ENCODE results near the gene LBHD2.

LBHD2 gene

DNA sequence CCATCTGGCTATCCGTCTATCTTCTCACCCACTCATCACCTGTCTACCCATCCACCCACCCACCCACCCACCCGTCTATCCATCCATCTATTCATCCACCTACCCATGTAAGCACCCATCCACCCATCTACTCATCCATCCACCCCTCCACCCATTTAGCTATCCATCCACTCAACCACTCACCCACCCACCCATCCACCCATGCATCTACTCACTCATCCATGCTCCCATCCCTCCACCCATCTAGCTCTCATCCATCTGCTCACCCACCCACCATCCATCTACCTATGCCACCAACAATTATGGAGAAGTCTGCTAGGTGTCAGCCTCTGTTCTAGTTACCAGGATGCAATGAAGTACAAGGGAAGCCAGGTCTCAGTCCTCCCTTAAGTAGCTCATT lies 50.4 kb downstream of the LBHD2 start:
- Histone ChIP-seq H3K9ac (ENCODE audit: insufficient read length) (no peak overlapping the region), H3K9me3 (ENCODE audit: low read depth, low read length) (no peaks in the 10 kb centered on the region), H3K36me3 (ENCODE audit: insufficient read depth, low read length) (no peaks in the 10 kb centered on the region), H3K4me3 (no peak overlapping the region), H3K27ac (no peak overlapping the region)
- DNase-seq (ENCODE audit: low read depth, low spot score): no peak
- TF ChIP-seq EZH2 (IDR thresholded peaks at IDR 0.05): no peak
- no peak for TF ChIP-seq POLR2AphosphoS5 (IDR thresholded peaks at IDR 0.05; ENCODE audit: borderline replicate concordance, low read depth, low read length)
- no peak for TF ChIP-seq FOXP2 (optimal IDR thresholded peaks at IDR 0.05; ENCODE audit: control extremely low read depth, extremely low read length, insufficient read depth)

DNA sequence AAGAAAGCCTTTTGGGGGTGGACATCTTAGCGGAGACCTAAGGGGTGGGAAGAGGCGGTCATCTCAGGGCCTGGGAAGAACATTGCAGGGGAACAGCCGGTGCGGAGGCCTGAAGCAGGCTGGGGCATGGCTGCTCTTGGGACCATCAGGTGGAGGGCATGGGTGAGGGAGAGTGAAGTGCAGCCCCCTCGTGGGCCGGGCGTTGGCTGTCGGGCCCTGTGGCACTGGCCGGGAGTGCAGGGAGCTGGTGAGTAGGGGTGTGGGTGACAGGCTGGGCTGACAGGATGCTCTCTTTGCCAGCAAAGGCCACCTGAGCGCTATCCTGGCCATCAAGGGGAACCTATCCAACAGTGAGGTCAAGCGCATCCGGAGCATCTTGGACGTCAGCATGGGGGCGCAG lies 50.9 kb downstream of the LBHD2 start:
- no peak for DNase-seq (ENCODE audit: low read depth, low spot score)
- H3K27ac ChIP-seq: no peak overlapping the region
- no peak overlapping the region for H3K4me3 ChIP-seq
- H3K9me3 ChIP-seq (ENCODE audit: low read depth, low read length): no peaks in the 10 kb centered on the region
- H3K9ac ChIP-seq (ENCODE audit: insufficient read length): no peak overlapping the region
- H3K36me3 ChIP-seq (ENCODE audit: insufficient read depth, low read length): no peaks in the 10 kb centered on the region
- TF ChIP-seq EZH2 (IDR thresholded peaks at IDR 0.05): no peak
- TF ChIP-seq FOXP2 (optimal IDR thresholded peaks at IDR 0.05; ENCODE audit: control extremely low read depth, extremely low read length, insufficient read depth): no peak
- TF ChIP-seq POLR2AphosphoS5 (IDR thresholded peaks at IDR 0.05; ENCODE audit: borderline replicate concordance, low read depth, low read length): no peak

GRCh38 chr14:103135333-103136260 lies 51.6 kb downstream of the LBHD2 start:
- TF ChIP-seq POLR2AphosphoS5 (IDR thresholded peaks at IDR 0.05; ENCODE audit: borderline replicate concordance, low read depth, low read length) (no peak), EZH2 (IDR thresholded peaks at IDR 0.05) (no peak), FOXP2 (optimal IDR thresholded peaks at IDR 0.05; ENCODE audit: control extremely low read depth, extremely low read length, insufficient read depth) (no peak)
- no peaks in the 10 kb centered on the region for H3K9me3 ChIP-seq (ENCODE audit: low read depth, low read length)
- H3K9ac ChIP-seq (ENCODE audit: insufficient read length): no peak overlapping the region
- no peak for DNase-seq (ENCODE audit: low read depth, low spot score)
- H3K4me3 ChIP-seq: no peak overlapping the region
- H3K36me3 ChIP-seq (ENCODE audit: insufficient read depth, low read length): no peaks in the 10 kb centered on the region
- no peak overlapping the region for H3K27ac ChIP-seq

DNA sequence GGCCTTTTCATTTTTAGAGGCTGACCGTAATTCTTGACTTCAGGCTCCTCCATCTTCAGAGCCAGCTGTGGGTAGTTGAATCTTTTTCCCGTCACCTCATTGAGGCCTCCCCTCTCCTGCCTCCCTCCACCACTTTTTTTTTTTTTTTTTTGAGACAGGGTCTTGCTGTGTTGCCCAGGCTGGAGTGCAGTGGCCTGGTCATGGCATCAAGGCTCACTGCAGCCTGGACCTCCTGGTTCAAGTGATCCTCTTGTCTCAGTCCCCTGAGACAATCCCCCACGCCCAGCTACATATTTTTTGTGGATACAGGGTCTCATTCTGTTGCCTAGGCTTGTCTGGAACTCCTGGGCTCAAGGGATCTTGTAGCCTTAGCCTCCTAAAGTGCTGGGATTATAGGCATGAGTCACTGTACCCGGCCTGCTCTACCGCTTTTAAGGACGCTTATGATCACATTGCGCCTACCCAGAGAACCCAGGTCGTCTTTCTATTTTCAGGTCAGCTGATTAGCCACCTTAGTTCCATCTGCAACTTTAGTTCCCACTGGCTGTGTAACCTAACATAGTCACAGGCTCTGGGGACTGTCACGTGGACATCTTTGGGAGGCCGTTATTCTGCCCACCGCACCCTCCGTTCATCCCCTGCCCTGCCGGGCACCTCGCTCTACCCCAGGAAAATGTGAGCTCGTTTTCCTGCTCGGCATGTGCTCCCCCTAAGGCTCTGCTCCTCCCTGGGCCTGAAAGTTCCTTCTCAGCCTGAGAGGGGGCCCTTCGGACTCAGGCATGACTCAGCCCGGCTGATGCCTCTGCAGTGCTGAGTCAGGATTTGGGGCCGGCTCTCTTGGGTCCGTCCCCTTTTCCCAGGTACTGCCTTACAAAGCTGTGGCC lies 52.6 kb downstream of the LBHD2 start:
- no peaks in the 10 kb centered on the region for H3K9me3 ChIP-seq (ENCODE audit: low read depth, low read length)
- peak overlapping the region; percentile 57 for H3K9ac ChIP-seq (ENCODE audit: insufficient read length)
- no peak for DNase-seq (ENCODE audit: low read depth, low spot score)
- no peak overlapping the region for H3K4me3 ChIP-seq
- TF ChIP-seq FOXP2 (optimal IDR thresholded peaks at IDR 0.05; ENCODE audit: control extremely low read depth, extremely low read length, insufficient read depth): no peak
- no peak for TF ChIP-seq POLR2AphosphoS5 (IDR thresholded peaks at IDR 0.05; ENCODE audit: borderline replicate concordance, low read depth, low read length)
- no peak for TF ChIP-seq EZH2 (IDR thresholded peaks at IDR 0.05)
- peak overlapping the region; percentile 74; the same call in 1 of the 2 replicates for H3K27ac ChIP-seq
- no peaks in the 10 kb centered on the region for H3K36me3 ChIP-seq (ENCODE audit: insufficient read depth, low read length)

GRCh38 chr14:103137689-103138300 lies 53.8 kb downstream of the LBHD2 start:
- H3K27ac ChIP-seq: 0 out of 2 replicates have a peak overlapping the region, but pooled peaks have one; percentile 74
- no peak for DNase-seq (ENCODE audit: low read depth, low spot score)
- TF ChIP-seq POLR2AphosphoS5 (IDR thresholded peaks at IDR 0.05; ENCODE audit: borderline replicate concordance, low read depth, low read length): no peak
- no peak for TF ChIP-seq FOXP2 (optimal IDR thresholded peaks at IDR 0.05; ENCODE audit: control extremely low read depth, extremely low read length, insufficient read depth)
- no peak for TF ChIP-seq EZH2 (IDR thresholded peaks at IDR 0.05)
- H3K9me3 ChIP-seq (ENCODE audit: low read depth, low read length): no peaks in the 10 kb centered on the region
- no peak overlapping the region for H3K4me3 ChIP-seq
- no peak overlapping the region for H3K9ac ChIP-seq (ENCODE audit: insufficient read length)
- H3K36me3 ChIP-seq (ENCODE audit: insufficient read depth, low read length): no peaks in the 10 kb centered on the region

DNA sequence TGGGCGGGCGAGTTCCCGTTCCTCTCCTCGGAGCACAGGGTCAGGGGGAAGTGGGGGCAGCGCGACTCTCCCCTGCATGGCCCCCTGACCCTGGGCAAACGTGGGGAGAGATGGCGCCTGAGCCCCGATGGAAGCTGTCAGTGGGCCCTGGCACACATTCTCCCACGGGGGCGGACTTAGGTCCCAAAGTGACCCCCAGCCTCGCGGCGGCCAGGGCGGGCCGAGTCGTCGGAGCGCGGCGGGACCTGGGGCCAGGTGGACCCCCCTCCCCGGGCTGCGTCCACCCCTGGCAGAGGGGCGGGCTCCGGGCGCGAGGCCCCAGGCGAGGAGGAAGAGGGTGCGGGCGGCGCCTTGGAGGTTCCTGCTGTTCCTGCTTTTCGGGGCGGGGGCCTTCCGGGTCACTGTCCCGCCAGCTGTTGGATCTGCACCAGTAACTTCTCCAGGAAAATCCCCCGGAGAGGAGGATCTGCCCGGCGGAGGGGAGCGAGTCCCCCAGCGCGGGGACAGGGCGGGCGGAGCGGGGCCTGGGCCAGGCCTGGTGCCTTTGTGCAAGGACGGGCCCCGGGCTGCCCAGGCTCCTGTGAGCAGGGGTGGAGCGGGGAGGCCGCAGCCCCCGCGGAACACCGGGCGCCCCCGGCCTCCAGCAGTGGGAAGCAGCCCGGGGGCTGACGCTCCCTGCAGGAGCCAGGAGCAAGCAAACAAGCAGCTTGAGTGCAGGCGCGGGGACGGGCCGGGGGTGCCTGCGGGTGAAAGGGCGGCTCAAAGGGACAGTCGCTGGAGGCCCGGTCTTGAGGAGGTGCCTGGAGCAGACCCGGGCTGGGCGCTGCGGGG lies 54.5 kb downstream of the LBHD2 start:
- Histone ChIP-seq H3K36me3 (ENCODE audit: insufficient read depth, low read length) (no peaks in the 10 kb centered on the region), H3K4me3 (no peak overlapping the region), H3K9ac (ENCODE audit: insufficient read length) (no peak overlapping the region), H3K27ac (no peak overlapping the region), H3K9me3 (ENCODE audit: low read depth, low read length) (no peaks in the 10 kb centered on the region)
- DNase-seq (ENCODE audit: low read depth, low spot score): no peak
- TF ChIP-seq EZH2 (IDR thresholded peaks at IDR 0.05) (no peak), FOXP2 (optimal IDR thresholded peaks at IDR 0.05; ENCODE audit: control extremely low read depth, extremely low read length, insufficient read depth) (no peak), POLR2AphosphoS5 (IDR thresholded peaks at IDR 0.05; ENCODE audit: borderline replicate concordance, low read depth, low read length) (no peak)
